Measurements from ENCODE around the gene PNKP. TPM values are rescaled to one million over a fixed set of nuclear protein-coding genes. Genes with fewer than 3 reads are reported as not detected.
A peak's percentile ranks its signal among the peaks of the same experiment; 100 is the strongest.

PNKP gene
- 25.2 TPM for total RNA-seq

DNA sequence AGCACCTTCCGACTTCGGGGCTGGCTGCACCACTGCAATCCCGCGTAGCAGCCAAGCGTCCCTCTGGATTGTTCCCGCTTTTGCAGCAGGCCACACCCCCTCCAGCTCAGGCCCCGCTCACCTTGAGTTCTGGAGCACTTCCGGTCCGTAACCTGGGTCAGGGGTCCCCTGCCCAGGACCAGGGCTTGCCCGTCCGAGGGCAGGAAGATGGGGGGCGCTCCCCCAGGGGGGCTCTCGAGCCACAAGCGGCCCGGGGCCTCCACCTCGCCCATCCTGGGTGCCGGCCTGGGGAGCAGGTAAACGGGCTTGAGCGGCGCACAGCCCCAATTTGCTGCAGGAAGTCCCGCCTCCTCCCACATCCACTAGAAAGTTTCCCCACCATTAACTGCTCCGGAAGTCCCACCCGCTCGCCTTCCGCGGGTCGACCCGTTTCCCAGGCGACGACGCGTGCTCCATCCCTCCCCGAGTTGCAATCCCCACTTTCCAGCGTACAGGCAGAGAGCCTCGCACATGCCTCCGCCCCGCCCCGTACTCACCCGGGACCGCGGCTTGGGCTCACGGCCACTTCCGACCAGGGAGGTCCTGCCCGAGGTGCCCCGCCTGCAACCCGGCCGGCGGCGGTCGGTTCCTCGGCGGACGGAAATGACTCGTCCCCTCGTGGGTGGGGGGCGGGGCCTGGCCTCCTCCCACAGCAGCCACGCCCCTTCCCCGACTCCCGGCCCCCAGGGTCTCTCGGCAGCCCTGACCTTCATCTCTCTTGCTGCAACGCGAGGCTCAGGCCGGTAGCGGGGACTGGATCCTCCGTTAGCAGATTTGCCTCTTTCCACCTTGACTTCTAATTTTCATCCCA is at the start of gene PNKP:
Gene PNKP, minus strand, starts transcription at position 644 of the 850 bp plus-strand sequence. Its CDS starts 372 bp downstream, at position 272.
- DNase-seq, result peak; percentile 97

DNA sequence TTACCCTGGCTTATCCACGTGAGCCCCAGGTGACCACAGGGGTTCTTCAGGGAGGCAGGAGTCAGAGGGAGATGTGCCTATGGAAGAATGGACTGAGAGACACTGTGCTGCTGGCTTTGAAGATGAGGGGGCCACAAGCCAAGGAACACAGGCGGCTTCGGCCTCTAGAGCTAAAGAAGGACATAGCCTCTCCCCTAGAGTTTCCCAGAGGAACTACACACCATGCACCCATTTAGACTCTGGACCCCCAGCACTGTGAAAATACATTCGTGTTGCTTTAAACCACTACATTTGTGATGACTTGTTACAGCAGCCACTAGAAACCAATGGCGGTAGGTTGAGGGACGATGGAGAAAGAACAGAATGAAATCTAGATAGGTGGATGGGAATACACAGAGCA is 47.9 kb upstream of the PNKP start:
- no peak for DNase-seq

DNA sequence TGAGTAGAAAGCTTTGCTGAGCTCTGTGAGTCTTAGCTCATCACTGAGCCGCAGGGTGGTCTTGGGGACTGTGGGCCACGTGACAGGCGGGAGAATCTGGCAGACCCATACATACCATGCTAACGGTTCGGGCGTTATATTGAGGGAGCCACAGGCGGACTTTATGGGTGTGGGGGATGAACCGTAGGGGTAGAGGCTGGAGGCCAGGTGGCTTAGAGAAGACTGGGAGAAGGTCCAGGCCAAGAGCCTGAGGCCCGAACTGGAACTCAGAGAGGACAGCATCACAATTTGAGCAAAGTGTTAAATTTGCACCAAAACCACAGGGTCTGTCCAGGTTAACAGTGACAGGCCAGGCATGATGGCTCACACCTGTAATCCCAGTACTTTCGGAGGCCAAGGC is 46.3 kb upstream of the PNKP start:
- DNase-seq, result no peak

DNA sequence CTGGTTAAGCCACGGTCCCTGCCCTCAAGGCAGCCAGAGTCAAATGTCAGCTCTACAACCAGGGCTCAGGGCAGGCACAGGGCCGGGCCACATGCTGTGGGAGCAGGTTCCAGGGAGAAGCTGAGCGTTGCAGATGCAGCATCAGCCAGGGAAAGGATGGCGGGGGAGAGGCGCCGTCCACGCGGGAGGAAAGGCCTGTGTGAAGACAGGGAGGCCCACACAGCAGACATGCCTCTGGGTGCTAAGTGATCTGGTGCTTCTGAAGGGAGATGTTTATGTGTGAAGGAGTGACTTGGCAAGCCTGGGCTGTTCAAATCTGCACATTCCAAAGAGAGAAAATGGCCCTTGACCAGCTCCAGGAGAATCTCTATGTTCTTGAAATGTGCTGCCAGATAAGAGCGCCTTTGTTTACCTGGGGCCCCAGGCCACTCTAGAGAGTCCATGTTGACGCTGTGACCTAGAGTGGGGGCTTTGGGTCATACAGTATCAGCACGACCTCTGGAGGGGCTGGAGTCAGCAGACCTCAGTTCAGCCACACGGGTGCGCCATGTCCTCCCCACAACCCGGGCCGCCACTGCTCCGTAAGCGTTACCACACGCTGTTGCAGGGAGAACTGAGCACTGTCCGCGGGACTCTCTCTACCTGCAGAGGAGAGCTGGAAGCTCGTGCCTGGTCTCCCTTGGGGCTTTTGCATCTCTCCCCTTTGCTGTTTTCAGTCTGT is 45.7 kb upstream of the PNKP start:
- no peak for DNase-seq

DNA sequence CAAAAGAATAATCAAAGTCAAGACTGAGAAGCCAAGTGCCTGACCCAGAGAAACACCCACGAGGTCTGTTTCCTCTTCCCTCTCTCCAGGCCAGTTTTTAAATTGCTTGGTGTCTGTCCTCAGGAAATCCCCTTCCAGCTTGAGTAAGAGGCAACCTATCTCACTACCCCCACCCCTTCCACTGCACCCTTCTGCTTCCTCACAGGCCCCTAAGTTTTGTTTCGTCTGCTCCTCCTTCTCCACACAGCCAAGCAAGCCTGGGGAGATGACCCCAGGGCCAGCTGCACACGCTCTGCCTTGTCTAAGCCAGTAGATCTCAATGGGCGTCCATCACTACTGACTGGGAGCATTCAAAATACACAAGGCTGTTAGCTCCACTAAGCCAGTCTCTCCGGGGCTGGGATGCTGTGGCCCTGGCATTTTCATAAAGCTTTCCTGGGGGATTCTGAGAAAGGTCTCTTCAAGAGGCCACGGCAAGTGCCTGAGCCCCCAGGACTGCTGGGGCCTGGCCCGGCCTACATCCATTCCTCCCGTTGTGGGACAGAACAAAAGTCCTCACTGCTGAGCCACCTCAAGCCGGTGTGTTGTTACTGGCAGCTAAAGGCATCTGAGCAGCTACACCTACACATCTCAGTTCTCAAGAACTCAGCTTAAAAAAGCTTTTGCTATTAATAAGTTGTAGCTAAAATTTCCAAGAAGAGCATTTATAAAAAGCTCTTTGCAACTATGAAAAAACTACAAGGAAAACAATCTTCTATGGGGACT is 44.2 kb upstream of the PNKP start:
- DNase-seq, result no peak

DNA sequence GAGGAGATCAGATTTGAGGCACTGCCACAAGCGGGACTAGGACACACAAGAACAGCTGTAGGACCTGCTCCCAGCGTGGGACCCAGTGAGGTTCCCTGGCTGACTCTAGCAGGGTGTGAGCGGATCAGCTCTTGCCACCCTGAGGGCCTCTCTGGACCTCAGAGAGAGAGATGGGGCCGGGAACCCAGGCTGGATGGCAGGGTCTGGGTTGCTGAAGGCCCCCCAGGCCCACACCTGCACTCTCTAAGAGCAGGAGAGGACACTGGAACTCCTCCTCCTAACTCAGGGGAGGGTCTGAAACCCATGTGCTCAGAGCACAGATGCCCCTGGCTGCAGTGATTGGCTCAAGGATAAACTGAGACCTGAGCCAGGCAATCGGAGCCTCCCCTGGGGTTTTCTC is 42.8 kb upstream of the PNKP start:
- no peak for DNase-seq

DNA sequence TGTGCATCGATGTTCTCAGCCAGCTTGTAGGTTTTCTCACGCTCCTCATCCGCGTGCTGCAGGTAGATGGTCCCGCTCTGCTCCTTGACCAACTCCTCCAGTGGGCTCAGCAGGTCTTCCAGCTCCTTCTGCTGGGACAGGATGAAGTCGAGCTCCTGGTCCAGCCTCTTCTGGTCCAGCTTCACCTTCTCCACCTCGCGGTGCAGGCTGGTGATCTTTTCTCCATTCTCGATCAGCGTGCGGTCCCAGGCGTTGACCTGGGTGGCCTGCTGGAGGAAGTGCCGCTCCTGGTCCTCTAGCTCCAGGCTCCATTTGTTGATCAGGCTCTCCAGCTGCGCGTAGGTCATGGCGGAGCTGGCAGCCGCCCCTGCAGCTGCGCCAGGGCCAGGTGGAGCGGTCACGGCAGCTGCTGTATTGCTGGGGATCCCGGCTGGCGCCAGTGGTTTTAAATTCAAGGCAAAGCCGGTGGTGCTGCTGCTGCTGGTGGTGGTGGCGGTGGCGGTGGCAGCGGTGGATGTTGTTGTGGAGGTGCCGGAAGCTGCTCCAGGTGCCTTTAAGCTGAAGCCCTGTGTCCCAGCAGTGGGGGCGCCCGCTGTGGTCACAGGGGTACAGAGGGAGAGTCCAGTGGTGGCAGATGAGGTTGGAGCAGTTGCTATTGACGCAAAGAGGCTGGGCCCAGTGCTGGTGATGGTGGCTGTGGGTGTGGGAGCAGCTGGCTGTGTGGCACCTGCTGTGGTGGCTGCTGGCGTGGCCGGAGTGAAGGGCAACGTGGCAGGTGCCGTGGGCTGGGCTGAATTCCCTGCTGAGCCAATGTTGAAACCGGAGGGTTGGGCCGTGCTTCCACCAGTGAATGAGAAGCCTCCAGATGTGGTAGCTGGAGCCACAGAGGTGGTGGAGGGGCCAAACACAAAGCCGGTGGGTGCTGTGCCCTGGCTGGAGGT is 41.4 kb upstream of the PNKP start:
- DNase-seq, result no peak

DNA sequence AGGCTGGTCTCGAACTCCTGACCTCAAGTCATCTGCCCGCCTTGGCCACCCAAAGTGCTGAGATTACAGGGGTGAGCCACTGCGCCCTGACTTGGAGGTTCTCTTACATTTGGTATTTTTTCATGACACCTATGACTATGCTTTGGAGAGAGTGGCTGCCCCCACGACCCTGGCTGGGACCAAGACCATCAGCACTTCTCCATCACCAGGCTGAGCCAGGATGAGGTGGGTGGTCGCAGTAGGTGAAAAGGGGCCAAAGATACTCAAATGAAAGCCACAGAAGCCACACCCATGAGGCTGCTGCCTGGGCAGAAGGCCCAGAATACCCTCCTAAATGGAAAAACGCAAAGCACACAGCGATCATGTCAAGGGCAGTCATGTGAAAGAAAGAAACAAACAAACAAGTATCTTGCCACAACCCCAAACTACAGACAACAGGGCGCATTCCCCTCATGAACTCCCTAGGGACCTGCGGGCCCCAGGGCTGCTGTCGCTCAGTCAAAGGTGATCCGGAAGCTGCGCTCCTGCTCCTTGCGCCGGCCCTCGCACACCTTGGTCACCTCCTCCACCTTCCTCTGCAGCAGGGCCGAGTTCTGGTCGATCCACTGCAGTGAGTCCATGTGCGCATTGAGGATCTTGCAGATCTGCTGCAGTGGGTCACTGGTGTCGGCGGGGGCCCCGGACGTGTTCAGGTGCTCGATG is 40.5 kb upstream of the PNKP start:
- no peak for DNase-seq

DNA sequence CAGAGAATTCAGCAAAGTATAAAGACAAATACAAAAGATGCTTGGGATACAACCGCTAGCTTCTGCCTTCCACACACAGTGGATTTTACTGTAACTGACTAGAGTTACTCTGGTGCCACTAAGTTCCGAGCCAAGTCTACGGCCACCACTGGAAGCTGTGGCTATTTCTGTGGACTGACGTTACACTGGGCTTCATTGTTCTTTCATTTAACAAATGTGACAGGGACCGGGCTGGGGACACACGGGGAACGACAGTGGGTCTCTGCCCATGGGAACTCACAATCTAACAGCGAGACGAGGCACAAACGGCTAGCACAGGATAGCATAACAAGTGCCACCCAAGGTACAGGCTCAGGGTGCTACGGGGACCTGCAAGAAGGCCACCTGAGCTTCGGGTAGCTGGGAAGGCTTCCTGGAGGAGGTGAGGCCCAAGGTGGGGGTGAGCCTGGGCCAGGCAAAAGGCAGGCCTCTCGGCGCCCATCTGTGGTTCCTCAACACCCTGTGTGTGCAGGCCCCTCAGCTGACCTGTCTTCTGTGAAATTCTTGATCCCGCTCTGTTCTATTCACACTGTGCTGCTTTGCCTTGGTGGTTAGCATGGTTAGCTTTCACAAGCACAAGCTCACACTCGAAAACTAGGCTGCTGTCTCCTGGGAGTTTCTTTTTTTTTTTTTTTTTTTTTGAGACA is 39.6 kb upstream of the PNKP start:
- DNase-seq, result no peak

DNA sequence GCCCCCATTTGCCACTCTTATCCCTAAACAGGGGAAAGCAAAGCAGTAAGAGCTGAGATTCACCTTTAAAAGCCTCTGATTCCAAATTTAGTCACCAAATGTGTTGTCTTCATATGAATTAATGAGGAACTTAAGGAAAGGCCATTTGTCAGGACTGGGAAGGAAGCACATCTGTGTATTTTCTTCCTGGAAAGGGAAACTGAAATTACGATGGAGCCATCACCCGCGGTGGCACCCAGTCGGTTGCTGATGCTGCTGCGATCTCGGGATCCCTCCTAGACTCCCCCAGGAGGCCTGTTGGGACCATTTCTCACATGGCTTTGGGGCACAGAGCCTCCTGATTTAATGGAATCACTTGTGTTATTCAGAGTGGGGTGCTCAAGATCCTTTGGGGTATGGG is 36.8 kb upstream of the PNKP start:
- DNase-seq, result no peak

DNA sequence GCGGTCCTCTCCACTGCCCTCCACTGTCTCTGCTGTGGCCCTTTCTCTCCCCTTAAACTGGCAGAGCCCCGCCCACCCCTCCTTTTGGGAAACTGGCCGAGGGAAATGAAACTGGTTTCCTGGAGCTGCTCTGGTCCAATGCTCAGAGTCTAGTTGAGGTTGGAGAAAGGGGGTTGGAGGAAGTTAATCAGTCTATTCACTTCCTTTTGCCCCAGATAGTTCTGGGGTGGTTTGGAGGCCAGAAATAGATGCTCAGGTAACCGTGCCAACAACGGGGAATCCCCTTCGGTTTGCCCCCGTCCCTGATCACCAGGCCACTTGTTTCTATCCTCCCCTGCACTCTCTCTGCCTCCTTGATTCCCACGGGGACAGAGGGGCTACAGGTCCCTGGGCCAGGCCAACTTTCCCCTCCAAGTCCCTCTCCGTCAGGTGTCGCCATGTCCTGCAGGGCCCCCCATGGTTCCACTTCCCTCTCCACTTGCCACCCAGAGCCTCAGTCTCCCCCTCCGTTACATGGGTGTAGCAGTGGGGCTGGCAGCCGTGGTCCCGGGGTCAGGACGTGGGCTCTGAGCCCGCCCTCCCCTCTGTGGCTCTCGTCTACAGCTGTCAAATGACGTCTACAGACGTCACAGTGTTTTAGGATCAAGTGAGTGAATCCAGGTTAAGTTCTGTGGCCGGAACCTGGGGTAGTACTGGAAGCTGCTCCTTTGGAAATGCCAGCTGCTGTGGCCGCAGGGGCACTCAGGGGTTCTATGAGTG is 29.7 kb upstream of the PNKP start, which contains the start of gene IL4I1:
Gene IL4I1, minus strand, starts transcription at position 25 of the 759 bp plus-strand sequence. CDS start 727 bp downstream, outside the sequence.
- DNase-seq, result no peak

DNA sequence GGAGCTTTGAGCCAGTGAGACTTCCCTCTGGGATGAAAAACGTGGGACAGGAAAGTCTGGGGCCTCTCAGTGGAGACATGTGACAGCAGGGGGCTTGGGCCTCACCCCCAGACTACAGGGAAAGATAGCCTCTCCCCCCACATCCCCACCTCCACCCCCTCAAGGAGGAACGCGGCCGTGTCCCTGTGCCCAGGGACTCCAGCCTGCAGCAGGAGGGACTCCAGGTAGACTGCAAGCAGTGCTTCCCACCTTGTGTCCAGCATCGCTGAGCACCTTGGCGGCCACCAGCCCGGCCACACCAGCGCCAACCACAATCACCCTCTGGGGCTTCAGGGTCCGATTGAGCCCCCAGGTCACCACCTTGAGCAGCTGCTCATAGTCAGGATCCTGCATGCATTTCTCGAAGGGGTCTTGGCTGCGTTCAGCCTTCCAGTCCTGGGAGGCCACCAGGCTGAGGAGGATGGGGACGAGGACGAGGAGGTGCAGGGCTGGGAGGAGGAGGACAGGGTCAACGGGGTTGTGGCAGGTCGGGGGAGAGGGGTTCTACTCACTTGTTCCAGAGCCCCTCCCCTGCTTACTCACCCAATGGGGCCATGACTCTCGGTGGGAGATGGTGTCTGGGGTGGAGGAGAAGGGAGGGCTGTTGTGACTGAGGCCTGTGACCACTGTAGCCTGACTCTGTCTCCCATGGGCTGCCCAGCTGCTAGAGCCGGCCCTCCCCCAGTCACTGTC is 28.4 kb upstream of the PNKP start:
- no peak for DNase-seq

DNA sequence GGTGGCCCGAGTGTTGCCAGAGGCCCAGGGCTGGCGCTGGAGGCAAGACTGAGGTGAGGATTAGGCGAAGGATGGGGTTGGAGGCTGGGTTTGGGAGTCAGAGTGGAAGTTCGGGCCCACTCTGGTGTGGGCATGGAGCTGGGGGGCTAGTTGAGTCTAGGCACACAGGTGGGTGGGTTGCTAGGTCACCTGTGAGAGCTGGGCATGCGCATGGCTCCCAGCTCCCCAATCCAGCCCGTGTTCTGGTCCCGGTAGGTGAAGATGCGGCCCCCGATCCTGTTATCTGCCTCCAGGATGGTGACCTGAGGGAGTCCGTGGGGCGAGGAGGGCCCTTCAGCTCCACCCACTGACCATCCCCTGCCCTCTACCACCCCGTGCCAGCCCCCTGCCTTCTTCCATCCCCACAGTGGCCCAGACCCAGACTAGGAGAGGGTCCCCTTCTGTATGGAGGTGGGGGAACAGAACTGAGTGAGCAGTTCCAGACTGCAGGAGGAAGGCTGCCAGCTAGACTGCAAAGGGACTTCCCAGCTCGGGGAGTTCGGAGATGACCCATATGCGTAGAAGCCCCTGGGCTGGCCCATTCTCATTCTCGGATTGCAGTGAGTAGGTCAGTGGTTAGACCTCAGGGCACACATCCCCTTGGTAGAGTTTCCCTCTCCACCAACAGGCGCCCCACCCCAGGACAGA is 27.6 kb upstream of the PNKP start:
- DNase-seq, result no peak

DNA sequence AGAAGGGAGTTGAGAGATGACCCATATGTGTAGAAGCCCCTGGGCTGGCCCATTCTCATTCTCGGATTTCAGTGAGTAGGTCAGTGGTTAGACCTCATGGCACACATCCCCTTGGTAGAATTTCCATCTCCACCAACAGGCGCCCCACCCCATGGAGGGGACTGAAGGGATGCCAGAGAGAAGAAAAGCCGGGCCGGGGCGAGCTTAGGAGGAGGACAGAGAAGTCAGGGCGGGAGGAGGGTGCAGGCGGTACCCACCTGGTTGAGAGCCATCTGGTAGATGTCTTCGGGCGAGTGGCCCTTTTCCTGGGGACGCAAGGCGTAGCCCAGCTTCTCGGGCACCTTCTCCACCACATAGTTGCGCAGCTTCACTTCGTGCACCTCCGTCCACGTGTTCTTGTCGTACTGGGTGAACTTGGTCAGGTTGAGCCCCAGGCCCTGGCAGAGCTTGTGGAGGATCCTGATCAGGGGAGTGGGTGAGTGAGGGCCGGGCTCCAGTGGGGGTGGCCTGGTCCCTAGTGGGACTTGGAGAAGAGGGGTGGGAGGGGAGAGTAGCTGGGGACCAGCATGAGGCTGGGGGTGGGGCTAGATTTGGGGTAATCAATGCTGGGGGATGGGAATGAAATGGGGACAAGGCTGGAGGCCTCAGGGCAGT is 26.8 kb upstream of the PNKP start:
- no peak for DNase-seq

DNA sequence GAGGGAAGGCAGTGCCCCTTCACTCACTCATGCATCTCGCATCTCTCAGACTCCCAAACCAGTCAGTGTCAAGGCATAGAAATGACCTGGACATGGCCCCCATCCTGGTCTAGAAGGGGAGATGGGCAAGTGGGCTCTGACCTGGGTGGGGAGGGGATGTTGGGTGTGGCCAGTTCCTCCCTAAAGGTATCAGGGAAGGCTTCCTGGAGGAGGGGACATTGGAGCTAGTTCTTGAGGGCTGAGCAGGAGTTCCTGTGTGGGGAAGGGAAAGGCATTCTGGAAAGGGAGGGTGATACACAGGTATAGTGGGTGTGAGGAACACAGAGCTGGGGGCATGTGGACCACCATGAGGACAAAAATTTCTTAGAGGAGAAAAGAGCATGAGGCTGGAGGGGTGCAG is 25.3 kb upstream of the PNKP start:
- no peak for DNase-seq

DNA sequence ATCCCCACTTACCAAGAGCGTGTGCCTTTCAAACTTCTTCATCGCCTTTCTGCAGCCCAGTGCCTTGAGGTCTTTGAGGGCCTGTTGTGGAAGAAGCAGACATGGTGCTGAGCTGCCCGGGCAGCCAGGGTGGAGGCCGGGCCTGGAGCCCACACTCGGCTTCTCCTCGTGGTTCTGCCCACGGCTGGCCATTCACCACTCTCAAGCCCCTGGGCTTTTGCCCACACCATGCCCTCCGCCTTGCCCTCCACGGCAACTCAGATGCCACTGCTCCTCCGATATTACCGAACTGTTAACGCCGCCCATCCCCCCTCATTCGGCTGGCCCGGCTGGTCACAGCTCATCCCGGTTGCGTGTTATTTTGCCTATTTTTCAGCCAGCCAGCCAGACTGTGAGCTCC is 24.0 kb upstream of the PNKP start:
- DNase-seq, result no peak

Data from skin of body (tissue), 2 donors.